Psoas muscle (tissue), 8 donors: ENCODE measurements around the gene ASAP3. TPM values are rescaled to one million over a fixed set of nuclear protein-coding genes. Genes with fewer than 3 reads are reported as not detected.
A peak's percentile ranks its signal among the peaks of the same experiment; 100 is the strongest.

ENCODE experiments used
- ATAC-seq, 4 donors: fragments of 200-7000 bp; cut with Tn5 transposase; one replicate each; pipeline ENCODE4 v1.9.1; 2020; ENCODE audit warnings: moderate library complexity in 3 of 4, mild to moderate bottlenecking in 2 of 4
- DNase-seq, 2 donors: peaks; one replicate each; pipeline ENCODE4 v3.0.0-alpha.2; 2020
- H3K27ac ChIP-seq: fragments of 200-600 bp; one replicate; pipeline ENCODE4 v1.8.0; 2022
- H3K27me3 ChIP-seq, 3 donors: fragments of 200-600 bp in 1 of 3; one replicate each; pipeline versions ENCODE4 v1.6.1 to v1.8.0; 2013 to 2022; ENCODE audit warnings: low read length in 2 of 3, mild to moderate bottlenecking in 2 of 3, moderate library complexity in 1 of 3; ENCODE audit not compliant: insufficient read depth in 3 of 3
- H3K36me3 ChIP-seq, 2 donors: fragments of 200-600 bp in 1 of 2; one replicate each; pipeline versions ENCODE4 v1.6.1 to v1.8.0; 2013 to 2022; ENCODE audit warnings: low read depth in 1 of 2, mild to moderate bottlenecking in 1 of 2, moderate library complexity in 1 of 2; ENCODE audit not compliant: insufficient read depth in 1 of 2
- H3K4me1 ChIP-seq: fragments of 200-600 bp; one replicate; pipeline ENCODE4 v1.8.0; 2022
- H3K4me3 ChIP-seq: fragments of 200-600 bp; one replicate; pipeline ENCODE4 v1.8.0; 2022; ENCODE audit warnings: mild to moderate bottlenecking
- H3K9me3 ChIP-seq: fragments of 200-600 bp; one replicate; pipeline ENCODE4 v1.8.0; 2022
- WGBS, 3 donors: extraction: QIAGEN DNeasy Blood & Tissue Kit; methylation state at CpG; one replicate each; pipeline versions ENCODE4 v1.1.6 to v1.1.7; 2013; 5-methylcytosine and 5-hydroxymethylcytosine counted together
- intact Hi-C, 2 donors: fragments of 100-400 bp; cut with DNase I; formaldehyde crosslinking; loops; one replicate each; pipeline versions ENCODE4 v1.11.0 to v1.14.2; 2022
- polyA plus RNA-seq, 3 donors: library from polyadenylated mRNA; stranded (reverse); fragments of 200-250 nt; gene quantifications; one replicate each; pipeline ENCODE4 v1.2.3, GENCODE V29; 2013
- total RNA-seq, 4 donors: library from RNA; stranded (reverse); fragmentation: NEBNext Ultra II Directional in 2 of 4; extraction: Animal tissue kit (Norgen Biotek cat#: 25700) in 2 of 4; gene quantifications; one replicate each; pipeline versions ENCODE4 v1.2.1 to v1.2.4, GENCODE V29; 2021 to 2023
- TF ChIP-seq, protein P1 (sequence below): fragments of 200-600 bp; IDR thresholded peaks from one replicate; pipeline ENCODE4 v1.8.0; 2022; ENCODE audit warnings: antibody characterized with exemption
- donor health status: healthy with polysubstance abuse.
- donor health status: DM: no; HTN: no; CAD: no; lungs with moderate emphysema.
- donor health status: Bipolar disorder and iron deficiency.
- donor health status: healthy.
- donor health status: DM: yes; HTN: yes; CAD: no.
- donor health status: DM: no; HTN: no; CAD: no.
- donor health status: DM: no; HTN: no; CAD: no.
- donor health status: DM: yes; HTN: yes; CAD: no.

ASAP3 gene
- total and polyA plus RNA-seq, 7 donors = 13.3 to 68.0 (median 45.7) TPM

DNA sequence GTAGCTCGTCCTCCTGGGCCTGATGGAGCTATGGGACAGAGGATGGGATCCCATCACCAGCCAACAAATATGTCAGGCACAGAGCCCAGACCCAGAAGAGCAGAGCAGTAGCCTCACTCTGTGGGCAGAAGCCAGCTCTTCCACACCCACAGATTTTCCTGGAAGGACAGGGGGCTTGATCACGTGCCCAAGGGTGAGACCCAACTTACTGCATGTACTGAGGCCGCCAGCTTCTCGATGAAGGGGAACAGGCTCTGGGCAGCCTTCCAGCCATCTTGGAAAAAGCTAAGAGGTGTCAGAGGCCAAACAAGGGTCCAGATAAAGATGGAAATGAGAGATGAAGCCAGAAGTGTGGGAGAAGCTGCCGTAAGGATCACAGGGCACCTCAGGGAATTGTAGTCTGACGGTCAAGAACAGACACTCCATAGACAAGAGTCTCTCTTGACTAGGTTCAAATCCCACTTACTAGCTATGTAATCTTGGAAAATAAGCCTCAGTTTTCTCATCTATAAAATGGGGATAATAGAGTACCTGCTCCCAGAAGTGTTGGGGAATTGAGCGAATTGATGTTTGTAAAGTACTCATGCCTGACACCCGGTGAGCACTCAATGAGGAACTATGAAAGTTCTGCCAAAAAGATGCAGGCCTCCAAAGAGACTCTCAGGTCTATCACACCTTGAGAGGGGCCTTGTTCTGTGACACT, 42.4 kb downstream of the ASAP3 start:
- Histone ChIP-seq H3K27me3 (no peaks in the 10 kb centered on the region), H3K9me3 (no peaks in the 10 kb centered on the region), H3K27ac (no peak overlapping the region), H3K4me3 (no peak overlapping the region), H3K4me1 (no peaks in the 10 kb centered on the region), H3K36me3 (peaks cover 2 to 62% of the 10 kb centered on the region in 2 donors)
- intact Hi-C loops = no loop called here
- TF ChIP-seq, protein P1, sequence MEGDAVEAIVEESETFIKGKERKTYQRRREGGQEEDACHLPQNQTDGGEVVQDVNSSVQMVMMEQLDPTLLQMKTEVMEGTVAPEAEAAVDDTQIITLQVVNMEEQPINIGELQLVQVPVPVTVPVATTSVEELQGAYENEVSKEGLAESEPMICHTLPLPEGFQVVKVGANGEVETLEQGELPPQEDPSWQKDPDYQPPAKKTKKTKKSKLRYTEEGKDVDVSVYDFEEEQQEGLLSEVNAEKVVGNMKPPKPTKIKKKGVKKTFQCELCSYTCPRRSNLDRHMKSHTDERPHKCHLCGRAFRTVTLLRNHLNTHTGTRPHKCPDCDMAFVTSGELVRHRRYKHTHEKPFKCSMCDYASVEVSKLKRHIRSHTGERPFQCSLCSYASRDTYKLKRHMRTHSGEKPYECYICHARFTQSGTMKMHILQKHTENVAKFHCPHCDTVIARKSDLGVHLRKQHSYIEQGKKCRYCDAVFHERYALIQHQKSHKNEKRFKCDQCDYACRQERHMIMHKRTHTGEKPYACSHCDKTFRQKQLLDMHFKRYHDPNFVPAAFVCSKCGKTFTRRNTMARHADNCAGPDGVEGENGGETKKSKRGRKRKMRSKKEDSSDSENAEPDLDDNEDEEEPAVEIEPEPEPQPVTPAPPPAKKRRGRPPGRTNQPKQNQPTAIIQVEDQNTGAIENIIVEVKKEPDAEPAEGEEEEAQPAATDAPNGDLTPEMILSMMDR = no peak
- ATAC-seq (no peak), DNase-seq (peak in 1 of 2 donors; percentile 48)
- WGBS, 3 donors = 70 to 81% (median 76%) methylated on average over 8 of the region's 8 CpGs

DNA sequence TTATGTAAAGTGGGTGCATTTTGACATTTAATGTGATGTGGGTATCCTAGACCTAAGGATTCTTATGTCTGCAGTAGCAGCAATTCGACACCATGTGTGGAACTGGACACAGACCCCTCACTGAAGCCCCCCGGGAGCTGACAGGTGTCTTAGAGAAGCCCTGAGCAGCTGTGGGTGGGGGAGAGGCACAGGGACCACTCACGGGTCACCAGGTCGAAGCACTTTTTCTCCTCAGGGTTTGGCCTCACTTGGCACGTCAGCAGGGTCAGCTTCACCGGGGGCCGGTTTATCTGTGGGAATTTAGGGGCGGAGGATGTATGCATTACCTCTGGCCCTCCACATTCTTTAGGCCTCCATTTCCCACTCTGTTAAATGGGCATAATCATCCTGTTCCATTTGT, 45.4 kb downstream of the ASAP3 start:
- Histone ChIP-seq H3K4me1 (no peaks in the 10 kb centered on the region), H3K27ac (no peak overlapping the region), H3K36me3 (peaks cover 2 to 85% of the 10 kb centered on the region in 2 donors), H3K4me3 (no peak overlapping the region), H3K9me3 (no peaks in the 10 kb centered on the region), H3K27me3 (no peaks in the 10 kb centered on the region)
- intact Hi-C loops = loop anchor here in 1 of 2 donors (5.0 kb wide), 1 partner anchor 34 kb away; no protein-coding TSS in a partner anchor
- WGBS, 3 donors = 83 to 89% (median 84%) methylated on average over 8 of the region's 8 CpGs
- DNase-seq (no peak), ATAC-seq (no peak)
- TF ChIP-seq, protein P1 = no peak

DNA sequence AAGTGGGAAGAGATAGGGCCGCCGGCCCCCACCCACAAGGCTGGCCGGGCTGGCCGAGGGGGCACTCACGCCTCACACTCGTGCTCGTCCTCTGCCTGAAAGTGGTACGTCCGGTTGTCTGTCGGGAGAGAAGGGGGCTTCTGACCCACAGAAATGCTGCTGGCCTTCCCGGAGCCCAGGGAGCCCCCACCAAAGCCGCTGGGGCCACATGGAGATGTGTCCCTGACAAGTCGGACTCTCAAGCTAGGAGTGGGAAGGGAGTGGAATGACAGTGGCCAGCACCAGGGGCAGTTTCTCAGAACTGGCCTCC, 46.7 kb downstream of the ASAP3 start:
- H3K9me3 ChIP-seq = no peaks in the 10 kb centered on the region
- no peak for ATAC-seq
- H3K4me1 ChIP-seq = no peaks in the 10 kb centered on the region
- TF ChIP-seq, protein P1 = no peak
- 85 to 89% (median 89%) methylated on average over 13 of the region's 13 CpGs for WGBS, 3 donors
- intact Hi-C loops = loop anchor here in 1 of 2 donors (5.0 kb wide), 1 partner anchor 35 kb away; no protein-coding TSS in a partner anchor
- no peak overlapping the region for H3K27ac ChIP-seq
- no peaks in the 10 kb centered on the region for H3K27me3 ChIP-seq
- H3K36me3 ChIP-seq = peaks cover 2 to 88% of the 10 kb centered on the region in 2 donors
- no peak overlapping the region for H3K4me3 ChIP-seq
- DNase-seq = no peak

DNA sequence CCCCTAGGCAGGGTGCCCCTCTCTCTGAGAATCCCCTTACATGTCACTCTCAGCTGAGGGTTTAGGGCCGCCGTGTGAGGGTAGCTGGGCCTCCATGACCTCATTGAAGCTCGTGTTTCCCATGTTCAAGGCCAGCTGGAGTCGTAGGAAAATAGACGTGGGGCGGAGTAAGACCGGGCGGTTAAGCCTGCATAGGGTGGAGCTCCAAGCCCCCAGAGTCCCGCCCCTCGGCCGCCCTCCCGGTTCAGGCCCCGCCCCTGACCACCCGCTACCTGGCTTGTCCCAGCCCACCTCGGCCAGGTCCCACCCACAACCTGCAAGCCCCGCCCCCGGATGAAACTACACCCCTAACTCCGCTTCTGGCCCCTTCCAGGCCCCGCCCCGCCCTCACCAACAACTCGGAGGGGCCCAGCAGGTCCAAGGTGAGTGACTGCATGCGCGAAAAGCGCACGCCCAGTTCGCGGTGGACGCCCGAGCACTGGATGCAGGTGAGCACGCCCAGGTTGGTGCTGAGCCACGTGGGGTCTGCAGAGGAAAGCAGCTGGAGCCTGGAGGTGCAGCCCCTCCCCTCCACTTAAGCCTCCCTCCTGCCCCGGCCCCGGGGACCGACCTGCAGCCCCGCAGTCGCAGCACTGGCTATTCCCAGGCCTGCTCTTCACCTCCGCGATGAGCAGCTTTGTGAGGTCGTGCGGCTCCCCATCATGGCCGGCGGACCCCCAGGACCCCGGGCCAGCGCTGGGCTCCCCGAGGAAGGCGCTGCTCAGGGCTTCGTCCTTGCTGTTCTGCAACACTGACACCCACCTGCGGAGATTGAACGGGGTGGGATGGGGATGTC, 47.2 kb downstream of the ASAP3 start:
- Histone ChIP-seq H3K27ac (peak overlapping the region; percentile 42), H3K27me3 (no peaks in the 10 kb centered on the region), H3K36me3 (peaks cover 2 to 87% of the 10 kb centered on the region in 2 donors), H3K4me3 (no peak overlapping the region), H3K9me3 (no peaks in the 10 kb centered on the region), H3K4me1 (no peaks in the 10 kb centered on the region)
- intact Hi-C loops = loop anchor here in 1 of 2 donors (5.0 kb wide), 1 partner anchor 36 kb away; no protein-coding TSS in a partner anchor
- TF ChIP-seq, protein P1 = no peak
- WGBS, 3 donors = 68 to 77% (median 68%) methylated on average over 44 to 49 of the region's 49 CpGs
- no peak for DNase-seq
- peak; percentile 46 to 63 (median 56) for ATAC-seq
